B cell (primary cell): ENCODE data around the gene NPAT.

Experiments
- EZH2 ChIP-seq: IDR thresholded peaks from 2 replicates; pipeline ENCODE4 v1.6.1; 2012; ENCODE audit warnings: borderline replicate concordance, low read depth, mild to moderate bottlenecking, moderate library complexity, low read length; ENCODE audit not compliant: insufficient read depth, poor library complexity, severe bottlenecking
- TF ChIP-seq, protein P1 (sequence below): fragments of 200-600 bp; IDR thresholded peaks from one replicate; pipeline ENCODE4 v1.8.0; 2022; ENCODE audit warnings: antibody characterized with exemption, mild to moderate bottlenecking

DNA sequence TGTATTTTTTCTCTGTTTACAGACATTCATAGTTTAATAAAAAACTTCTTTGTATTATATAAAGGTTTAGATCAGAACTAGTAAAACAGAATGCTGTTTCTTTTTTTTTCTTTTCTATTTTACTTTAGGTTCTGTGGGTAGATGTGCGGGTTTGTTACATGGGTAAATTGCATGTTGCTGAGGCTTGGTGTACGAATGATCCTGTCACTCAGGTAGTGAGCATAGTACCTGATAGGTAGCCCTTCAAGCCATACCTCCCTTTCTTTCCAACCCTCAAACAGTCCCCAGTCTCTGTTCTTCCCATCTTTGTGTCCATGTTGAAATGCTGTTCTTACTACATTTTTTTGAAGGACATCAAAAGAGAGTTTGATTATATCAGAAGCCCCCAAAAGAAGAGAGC lies 3.6 kb upstream of the NPAT start:
- TF ChIP-seq EZH2: no peak
- TF ChIP-seq, protein P1, sequence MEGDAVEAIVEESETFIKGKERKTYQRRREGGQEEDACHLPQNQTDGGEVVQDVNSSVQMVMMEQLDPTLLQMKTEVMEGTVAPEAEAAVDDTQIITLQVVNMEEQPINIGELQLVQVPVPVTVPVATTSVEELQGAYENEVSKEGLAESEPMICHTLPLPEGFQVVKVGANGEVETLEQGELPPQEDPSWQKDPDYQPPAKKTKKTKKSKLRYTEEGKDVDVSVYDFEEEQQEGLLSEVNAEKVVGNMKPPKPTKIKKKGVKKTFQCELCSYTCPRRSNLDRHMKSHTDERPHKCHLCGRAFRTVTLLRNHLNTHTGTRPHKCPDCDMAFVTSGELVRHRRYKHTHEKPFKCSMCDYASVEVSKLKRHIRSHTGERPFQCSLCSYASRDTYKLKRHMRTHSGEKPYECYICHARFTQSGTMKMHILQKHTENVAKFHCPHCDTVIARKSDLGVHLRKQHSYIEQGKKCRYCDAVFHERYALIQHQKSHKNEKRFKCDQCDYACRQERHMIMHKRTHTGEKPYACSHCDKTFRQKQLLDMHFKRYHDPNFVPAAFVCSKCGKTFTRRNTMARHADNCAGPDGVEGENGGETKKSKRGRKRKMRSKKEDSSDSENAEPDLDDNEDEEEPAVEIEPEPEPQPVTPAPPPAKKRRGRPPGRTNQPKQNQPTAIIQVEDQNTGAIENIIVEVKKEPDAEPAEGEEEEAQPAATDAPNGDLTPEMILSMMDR: no peak
